GM18873 (cell line): ENCODE results near the gene CTNNA2.

Experiments
- ATAC-seq: cut with Tn5 transposase; IDR thresholded peaks from one replicate; pipeline ENCODE4 v1.9.1; 2021; ENCODE audit warnings: mild to moderate bottlenecking, moderate library complexity, moderate number of reproducible peaks; ENCODE audit not compliant: unreplicated experiment, low FRiP score

CTNNA2 gene

GRCh38 chr2:79780781-79781180 lies 267.9 kb downstream of the CTNNA2 start:
- ATAC-seq, result no peak

- ATAC-seq, result no peak
Observed at GRCh38 chr2:79782576-79783452, 270.0 kb downstream of the CTNNA2 start.

DNA sequence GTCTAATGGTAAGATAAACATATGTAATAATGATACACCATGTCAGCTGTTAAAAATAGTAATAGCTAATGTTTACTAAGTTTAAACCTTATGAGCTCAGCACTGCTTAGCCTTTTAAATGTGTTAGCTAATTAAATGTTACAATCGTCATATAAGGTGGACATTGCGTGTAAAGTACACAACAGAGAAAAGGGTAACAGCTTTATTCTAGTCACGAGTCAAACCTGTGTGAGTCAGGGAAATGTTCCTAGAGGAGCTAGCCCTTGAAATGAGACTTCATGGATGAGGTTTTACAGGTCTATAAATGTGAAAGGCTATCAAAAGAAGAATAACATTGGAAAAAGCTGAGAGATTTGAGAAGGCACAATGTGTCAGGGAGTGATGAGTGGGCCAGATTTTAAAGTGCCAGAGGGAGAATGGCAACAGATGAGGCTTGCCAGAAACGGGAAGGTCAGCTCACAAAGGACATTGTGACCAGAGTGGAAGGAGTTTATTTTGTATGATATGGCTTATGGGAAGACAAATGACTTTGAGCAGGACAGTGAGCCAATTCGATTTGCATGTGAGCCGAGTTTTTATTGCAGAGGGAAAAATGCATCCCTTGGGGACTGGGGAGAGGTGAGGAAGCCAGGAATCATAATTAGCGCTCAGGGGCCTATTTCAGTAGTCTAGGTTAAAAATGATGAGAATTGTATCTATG lies 276.3 kb downstream of the CTNNA2 start:
- no peak for ATAC-seq

GRCh38 chr2:79789811-79790210 lies 277.0 kb downstream of the CTNNA2 start:
- no peak for ATAC-seq

DNA sequence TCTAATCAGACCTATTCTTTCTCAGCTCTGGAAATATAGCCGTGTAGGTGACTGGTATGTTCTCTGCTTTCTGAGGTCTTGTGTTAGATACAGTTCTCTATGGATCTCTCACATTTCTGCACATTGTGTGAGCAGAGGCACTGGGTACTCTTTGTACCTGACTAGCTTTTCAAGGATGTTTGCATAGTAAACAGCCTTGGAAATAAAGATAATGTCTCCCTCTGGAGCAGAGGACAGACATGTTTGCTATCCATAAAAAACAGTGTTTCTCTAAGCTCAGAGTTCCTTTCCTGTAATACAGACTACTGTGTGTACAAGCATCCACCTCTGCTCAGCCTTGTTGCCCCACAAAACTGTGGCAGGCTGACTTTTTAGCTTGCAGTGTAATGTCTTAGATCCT lies 279.2 kb downstream of the CTNNA2 start:
- ATAC-seq, result no peak

DNA sequence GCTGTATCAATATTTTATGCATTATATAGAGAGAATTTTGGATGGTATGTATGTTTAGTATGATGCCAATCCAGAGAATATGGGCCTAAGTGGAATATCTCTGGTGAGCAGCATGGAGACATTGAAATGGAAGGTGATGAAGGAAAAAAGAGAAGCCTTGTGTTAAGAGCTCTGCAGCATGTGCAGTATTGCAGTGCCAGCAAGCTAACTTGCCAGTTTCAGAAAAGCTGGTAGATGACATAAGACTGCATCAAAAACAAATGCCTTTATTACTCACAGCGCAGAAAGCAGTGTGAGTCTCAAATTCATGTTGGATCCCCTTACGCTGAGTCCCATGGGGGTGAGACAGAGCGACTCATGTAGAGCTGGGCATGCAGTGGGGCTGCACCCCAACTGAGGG lies 280.2 kb downstream of the CTNNA2 start:
- ATAC-seq, result no peak

DNA sequence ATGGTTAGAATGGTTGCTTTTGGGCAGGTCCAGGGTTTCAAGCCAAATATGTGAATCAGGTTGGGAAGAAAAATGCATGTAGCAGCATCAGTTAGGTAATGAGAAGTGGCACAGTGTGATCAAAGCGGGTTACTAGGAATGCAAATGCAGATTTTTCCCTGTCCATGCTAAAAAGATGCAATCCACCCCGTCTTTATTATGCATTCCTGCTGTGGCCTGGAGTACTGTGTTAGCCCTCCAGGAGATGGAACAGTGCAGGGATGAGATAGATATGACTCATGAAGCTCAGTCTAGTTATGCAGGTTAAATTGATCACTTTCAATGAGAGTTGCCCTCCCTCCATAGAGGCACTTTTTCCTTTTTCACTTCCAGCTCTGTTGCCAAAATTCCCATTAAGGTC lies 283.8 kb downstream of the CTNNA2 start:
- no peak for ATAC-seq

DNA sequence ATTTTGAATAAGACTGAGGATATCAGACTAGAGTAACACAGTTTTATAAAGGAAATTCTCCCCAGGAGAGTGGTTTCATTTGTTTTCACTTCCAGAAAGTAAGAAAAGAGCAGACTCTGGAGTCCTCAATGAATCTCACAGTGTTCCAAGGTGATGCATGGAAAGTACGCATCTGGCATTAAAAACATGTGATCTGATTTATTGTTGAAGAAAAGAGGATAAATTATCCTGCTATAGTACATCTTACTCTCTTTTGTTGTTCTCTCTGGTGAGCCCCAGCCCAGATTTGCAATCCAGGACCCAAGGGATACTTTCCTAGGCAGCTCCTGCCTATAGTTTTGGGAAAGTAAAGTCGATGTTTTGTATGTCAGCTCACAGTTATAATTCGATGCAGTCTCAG lies 285.9 kb downstream of the CTNNA2 start:
- ATAC-seq, result no peak

GRCh38 chr2:79799729-79800128 lies 286.9 kb downstream of the CTNNA2 start:
- ATAC-seq, result no peak

- ATAC-seq, result no peak
Observed at GRCh38 chr2:79801082-79801481, 288.2 kb downstream of the CTNNA2 start.

- ATAC-seq, result no peak
Observed at GRCh38 chr2:79817288-79817687, 304.4 kb downstream of the CTNNA2 start.

GRCh38 chr2:79820281-79820680 lies 307.4 kb downstream of the CTNNA2 start:
- ATAC-seq, result no peak

- ATAC-seq, result no peak
Observed at GRCh38 chr2:79822136-79822535, 309.3 kb downstream of the CTNNA2 start.

- no peak for ATAC-seq
Observed at GRCh38 chr2:79824086-79824786, 311.4 kb downstream of the CTNNA2 start.

DNA sequence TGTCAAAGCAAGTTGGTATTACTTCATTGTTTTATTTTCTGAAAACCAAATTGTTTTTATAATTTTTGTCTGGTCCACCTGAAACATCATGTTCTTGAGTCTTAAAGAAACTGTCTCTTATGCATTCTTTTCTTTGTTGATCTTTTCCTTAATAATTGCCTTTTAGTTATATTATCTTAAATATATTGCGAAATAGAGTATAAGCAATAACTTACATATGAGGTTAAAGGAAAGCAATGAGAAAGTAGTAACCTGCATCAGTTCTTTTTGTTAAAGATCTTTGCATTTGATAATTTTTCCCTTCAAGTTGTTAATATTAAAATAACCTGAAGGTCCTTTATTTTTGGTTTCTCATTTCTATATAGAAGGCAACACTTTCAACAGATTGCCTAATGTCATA lies 315.0 kb downstream of the CTNNA2 start:
- ATAC-seq, result no peak

DNA sequence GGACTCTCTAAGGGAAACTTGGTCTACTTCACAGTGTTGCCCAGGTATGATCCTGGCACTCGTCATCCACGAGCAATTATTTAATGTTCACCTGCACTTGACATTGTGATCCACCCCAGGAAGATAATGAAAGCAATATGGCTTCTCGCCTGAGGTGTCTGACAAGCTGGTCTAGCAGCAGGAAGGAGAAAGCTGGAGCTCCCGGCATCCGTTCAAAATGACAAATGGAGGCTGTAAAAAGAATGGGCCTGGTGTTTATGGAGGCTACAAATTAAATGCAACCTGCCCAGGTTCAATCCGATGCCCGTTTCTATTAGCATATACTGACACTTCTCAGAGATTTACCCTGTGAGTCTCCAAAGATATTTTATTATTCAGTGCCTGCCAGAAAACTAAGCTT lies 317.6 kb downstream of the CTNNA2 start:
- no peak for ATAC-seq

GRCh38 chr2:79831961-79832360 lies 319.1 kb downstream of the CTNNA2 start:
- no peak for ATAC-seq

DNA sequence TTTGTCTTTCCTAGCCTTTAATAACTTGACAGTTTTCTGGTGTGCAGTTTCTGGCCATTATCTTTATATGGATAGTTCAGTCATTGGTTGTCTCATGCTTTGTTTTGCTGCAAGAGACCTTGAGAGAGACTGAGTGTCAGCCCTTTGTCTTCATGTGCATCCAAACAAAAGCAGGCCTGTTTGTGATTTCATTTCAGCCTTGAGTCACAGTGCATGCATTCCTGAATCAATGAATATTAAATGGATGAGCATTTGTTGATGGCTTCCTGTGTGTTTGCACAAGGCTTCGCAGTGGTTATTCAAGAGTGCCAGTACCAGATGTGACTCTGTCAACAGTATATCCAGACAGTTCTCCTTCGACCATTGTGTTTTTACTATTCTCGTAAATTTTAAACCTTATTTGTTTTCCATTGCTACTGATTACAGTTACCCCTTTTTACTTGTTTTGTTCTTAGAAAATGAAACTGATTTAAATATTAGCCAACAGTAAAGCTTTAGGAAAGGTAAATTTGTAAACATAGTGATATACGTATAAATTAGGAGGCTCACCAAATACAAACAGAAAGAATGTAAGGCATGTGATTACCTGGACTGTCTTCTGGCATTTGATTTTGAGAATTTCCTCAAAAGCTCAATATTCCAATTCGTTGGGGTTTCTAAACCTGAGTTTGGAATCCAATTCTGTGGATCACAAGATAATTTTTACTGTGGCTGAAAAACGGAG lies 319.8 kb downstream of the CTNNA2 start:
- ATAC-seq, result no peak

DNA sequence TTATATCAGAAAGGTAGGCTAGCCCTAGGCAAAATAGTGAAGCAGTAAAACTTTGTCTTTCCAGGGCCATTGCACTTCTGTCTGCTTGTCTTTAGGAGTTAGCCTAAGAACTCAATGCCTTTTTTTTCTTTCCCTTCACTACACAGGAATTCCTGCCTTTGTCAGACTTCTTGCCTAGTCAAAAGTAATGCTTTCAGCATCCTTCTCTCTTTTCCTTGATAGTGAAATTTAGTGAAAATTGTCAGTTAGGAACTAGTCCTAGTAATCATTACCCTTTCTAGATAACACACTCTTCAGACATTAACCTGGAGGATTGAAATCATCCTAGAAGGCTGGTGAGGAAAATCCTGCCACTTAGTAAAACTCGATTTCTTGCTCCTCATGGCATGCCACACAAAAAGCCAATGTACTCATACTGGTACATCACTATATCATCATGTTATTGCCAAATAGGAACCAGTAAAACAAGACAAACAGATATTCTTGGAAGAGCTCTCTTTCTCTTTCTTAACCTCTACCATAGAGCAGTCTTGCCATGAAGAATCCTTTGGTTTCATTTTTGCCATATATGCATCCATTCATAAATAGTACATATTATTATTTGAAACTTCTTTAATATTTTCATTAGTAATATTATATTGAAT lies 320.5 kb downstream of the CTNNA2 start:
- no peak for ATAC-seq

DNA sequence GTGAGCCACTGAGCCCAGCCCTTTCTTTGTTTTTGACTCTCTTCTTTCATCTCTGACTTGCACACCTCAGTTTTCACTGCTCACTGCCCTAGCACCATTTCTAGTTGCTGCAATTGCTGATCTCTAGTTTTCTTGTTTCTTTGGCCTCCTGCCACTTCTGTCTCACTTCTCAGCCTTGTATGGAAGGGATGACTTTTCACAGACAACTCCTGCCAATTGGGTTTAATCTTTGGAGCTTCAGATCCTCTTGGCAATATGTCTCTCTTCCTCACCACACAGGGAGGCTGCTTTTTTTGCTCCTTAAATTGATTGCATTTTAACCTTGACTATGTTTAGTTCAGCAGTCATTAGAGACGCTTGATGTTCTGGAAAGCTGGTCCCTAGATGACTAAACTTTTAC lies 323.1 kb downstream of the CTNNA2 start:
- ATAC-seq, result no peak
